Measurements from ENCODE around the gene CTBP2.
"Not testable (repeated sequence)": the region's sequence is repeated elsewhere in the genome, so short reads cannot be mapped to it uniquely, and the experiment has no call there.

Gene CTBP2

GRCh38 chr10:125062227-125062913 is 98.0 kb downstream of the CTBP2 start:
- H3K4me3 ChIP-seq (ENCODE audit: low read depth, low read length), result no peak overlapping the region
- no peak for TF ChIP-seq CTCF (IDR thresholded peaks at IDR 0.05; ENCODE audit: low read depth, low read length, missing control alignments)
- DNase-seq (ENCODE audit: low read depth), result no peak

DNA sequence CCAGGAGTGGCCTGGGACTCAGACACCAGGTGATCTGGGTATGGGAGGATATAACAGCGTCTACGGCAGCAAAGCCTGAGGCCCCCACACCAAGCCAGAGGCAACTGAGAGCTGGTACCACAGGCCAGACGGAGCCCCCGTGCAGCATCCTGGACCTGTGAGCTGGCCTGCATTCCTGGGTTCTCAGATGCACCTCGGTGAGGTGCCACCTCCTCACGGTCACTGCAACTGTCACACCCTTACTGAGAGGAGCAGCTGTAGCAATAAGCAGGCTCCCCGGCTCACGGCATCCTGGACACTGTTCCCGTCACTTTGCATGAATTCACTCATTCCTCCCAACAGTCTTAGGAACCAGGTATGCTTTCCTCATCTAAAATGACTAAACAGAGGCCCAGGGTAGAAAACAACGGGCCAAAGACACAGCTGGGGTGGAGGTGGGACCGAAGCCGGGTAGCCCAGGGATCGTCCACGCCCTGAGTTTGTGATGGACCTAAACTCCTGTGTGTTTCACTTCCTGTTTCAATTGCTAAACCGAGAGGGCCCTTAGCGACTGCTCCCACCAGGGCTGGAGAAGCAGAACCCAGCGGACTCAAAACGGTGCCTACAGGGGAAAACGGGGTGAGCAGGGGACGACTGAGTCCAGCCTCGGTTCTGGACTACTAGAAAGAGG is 98.7 kb downstream of the CTBP2 start:
- peak; percentile 49 for DNase-seq (ENCODE audit: low read depth)
- no peak overlapping the region for H3K4me3 ChIP-seq (ENCODE audit: low read depth, low read length)
- no peak for TF ChIP-seq CTCF (IDR thresholded peaks at IDR 0.05; ENCODE audit: low read depth, low read length, missing control alignments)

- no peak for DNase-seq (ENCODE audit: low read depth)
- no peak overlapping the region for H3K4me3 ChIP-seq (ENCODE audit: low read depth, low read length)
- peak; percentile 68 for TF ChIP-seq CTCF (IDR thresholded peaks at IDR 0.05; ENCODE audit: low read depth, low read length, missing control alignments)
These were observed 99.4 kb downstream of the CTBP2 start for GRCh38 chr10:125060826-125061556.

DNA sequence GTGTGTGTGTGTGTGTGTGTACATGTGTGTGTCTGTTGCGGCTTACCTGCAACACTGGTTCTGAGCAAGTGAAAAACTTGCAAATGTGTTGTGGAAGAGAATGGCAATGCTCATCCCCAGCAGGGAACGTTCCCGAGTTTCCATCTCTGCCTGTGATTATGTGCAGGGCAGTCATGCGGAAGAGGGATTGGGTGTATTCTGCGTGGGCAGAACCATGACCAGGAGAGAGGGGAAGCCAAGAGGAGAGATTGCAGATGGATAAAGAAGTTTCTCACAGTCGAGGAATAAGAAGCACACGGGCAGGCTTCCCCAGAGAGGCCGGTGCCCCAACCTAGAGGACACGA is 99.9 kb downstream of the CTBP2 start:
- TF ChIP-seq CTCF (IDR thresholded peaks at IDR 0.05; ENCODE audit: low read depth, low read length, missing control alignments), result no peak
- DNase-seq (ENCODE audit: low read depth), result no peak
- no peak overlapping the region for H3K4me3 ChIP-seq (ENCODE audit: low read depth, low read length)

DNA sequence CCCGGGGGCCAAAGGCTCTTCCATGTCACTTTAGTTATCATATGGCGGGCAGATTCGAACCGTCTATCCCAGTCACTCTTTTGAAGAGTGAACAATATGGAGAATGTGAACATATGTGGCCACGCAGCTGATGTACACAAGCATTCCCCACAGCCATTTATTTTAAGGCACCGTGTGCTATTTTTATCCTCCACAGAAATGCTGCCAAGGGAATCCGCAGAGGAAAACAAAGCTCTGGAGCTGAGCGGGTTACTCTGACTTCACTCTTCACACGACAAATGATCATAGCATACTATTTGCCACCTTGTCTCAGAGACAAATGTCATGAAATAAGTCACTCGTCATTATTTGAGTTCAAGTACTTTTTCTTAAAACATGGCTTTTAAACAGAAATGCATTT is 100.3 kb downstream of the CTBP2 start:
- no peak for TF ChIP-seq CTCF (IDR thresholded peaks at IDR 0.05; ENCODE audit: low read depth, low read length, missing control alignments)
- no peak for DNase-seq (ENCODE audit: low read depth)
- H3K4me3 ChIP-seq (ENCODE audit: low read depth, low read length), result no peak overlapping the region

DNA sequence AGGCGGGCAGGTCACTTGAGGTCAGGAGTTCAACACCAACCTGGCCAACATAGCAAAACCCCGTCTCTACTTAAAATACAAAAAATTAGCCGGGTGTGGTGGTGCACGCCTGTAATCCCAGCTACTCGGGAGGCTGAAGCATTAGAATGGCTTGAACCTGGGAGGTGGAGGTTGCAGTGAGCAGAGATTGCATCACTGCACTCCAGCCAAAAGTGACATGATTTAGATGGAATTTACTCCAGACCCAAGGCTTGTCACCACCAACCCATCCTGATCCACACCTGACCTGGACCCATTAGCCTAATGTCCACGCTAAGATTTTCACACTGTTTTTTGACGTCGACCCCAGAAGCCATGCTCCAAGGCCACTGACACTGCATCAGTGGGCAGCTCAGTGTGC is 101.0 kb downstream of the CTBP2 start:
- DNase-seq (ENCODE audit: low read depth); H3K4me3 ChIP-seq (ENCODE audit: low read depth, low read length): not testable (repeated sequence)

DNA sequence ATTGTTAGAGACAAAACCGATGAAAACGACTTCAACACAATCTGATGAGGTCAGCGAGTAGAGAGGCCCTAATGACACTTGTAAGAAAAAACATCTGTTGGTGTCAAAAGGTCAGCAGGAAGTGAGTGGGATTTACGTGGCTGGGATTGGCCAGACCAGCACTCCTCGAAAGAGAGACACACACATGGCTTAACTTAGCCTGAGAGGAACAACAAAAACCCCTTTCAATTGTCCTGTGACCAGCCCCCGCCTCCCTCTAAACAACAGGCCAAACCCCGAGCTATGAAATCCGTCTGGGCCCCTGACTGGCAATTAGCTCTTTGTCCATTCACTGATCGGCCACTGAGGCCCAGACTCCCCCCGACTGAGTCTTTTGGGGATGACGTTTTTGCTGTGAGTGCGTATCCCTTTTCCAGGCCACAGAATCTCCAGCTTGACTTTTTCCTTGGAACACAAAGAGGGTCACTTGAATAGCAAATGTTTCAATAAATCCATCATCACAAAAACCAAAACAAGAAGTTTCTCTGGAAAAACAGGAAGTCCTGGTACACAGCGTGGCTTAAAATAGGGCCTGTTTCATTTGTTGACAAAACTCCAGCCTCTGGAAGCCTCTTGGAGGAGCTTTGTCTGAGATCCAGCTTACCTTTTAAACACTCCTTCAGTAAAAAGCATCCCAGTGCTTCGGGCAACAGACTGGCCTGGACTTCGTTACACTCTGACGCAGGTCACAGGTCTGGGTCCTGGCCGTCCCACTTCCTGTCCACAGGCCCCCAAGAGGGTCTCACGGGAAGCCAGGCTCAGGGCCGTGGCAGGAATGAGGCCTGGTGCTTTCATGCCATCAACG is 103.0 kb downstream of the CTBP2 start:
- TF ChIP-seq CTCF (IDR thresholded peaks at IDR 0.05; ENCODE audit: low read depth, low read length, missing control alignments), result no peak
- DNase-seq (ENCODE audit: low read depth), result no peak

More for the DNA sequence above, 103.0 kb downstream of the CTBP2 start:
- no peak overlapping the region for H3K4me3 ChIP-seq (ENCODE audit: low read depth, low read length)

All from GM12864 (cell line).